ENCODE data around the gene FAM167B. TPM values are rescaled to one million over a fixed set of nuclear protein-coding genes. Genes with fewer than 3 reads are reported as not detected.

FAM167B gene
- total RNA-seq = 0.34 and 0.52 TPM in 2 replicates

GRCh38 chr1:32246888-32247273 lies at the start of gene FAM167B:
FAM167B (plus strand) TSS chr1:32247222; CDS start chr1:32247422, 200 bp downstream.
- intact Hi-C loops (cut with micrococcal nuclease) = no loop called here

- intact Hi-C loops (cut with micrococcal nuclease) = no loop called here
Measured at GRCh38 chr1:32197837-32198236, 49.2 kb upstream of the FAM167B start.

GRCh38 chr1:32198237-32199042 lies 48.6 kb upstream of the FAM167B start:
- intact Hi-C loops (cut with micrococcal nuclease) = no loop called here

GRCh38 chr1:32199043-32199716 lies 47.8 kb upstream of the FAM167B start:
- intact Hi-C loops (cut with micrococcal nuclease) = no loop called here

- intact Hi-C loops (cut with micrococcal nuclease) = loop anchor here (1.0 to 5.0 kb wide), 7 partner anchors 19 to 213 kb away; partner anchors contain the start of genes BSDC1, EIF3I, KPNA6 and LCK
Measured at GRCh38 chr1:32199717-32200072, 47.3 kb upstream of the FAM167B start.

GRCh38 chr1:32200226-32201010 lies 46.6 kb upstream of the FAM167B start, which contains the start of gene CCDC28B:
CCDC28B (plus strand) TSS chr1:32200595; CDS start chr1:32201936, 1,341 bp downstream.
- intact Hi-C loops (cut with micrococcal nuclease) = loop anchor here (1.0 to 5.0 kb wide), 8 partner anchors 20 to 212 kb away; partner anchors contain the start of genes BSDC1, EIF3I, KPNA6 and LCK

- intact Hi-C loops (cut with micrococcal nuclease) = loop anchor here (1.0 to 5.0 kb wide), 7 partner anchors 20 to 211 kb away; partner anchors contain the start of genes BSDC1, EIF3I, LCK and TMEM234
Measured at GRCh38 chr1:32201011-32201855, 45.8 kb upstream of the FAM167B start.

GRCh38 chr1:32204943-32205361 lies 42.1 kb upstream of the FAM167B start:
- intact Hi-C loops (cut with micrococcal nuclease) = loop anchor here (5.0 kb wide), 2 partner anchors 187 to 207 kb away; partner anchors contain the start of gene BSDC1

GRCh38 chr1:32205401-32206370 lies 41.3 kb upstream of the FAM167B start, which contains the start of gene IQCC:
IQCC (plus strand) TSS chr1:32205671; CDS start chr1:32205682, 11 bp downstream.
- intact Hi-C loops (cut with micrococcal nuclease) = no loop called here

- intact Hi-C loops (cut with micrococcal nuclease) = no loop called here
Measured at GRCh38 chr1:32208469-32208868, 38.6 kb upstream of the FAM167B start.

GRCh38 chr1:32208891-32209328 lies 38.1 kb upstream of the FAM167B start, which contains the start of gene DCDC2B:
DCDC2B (plus strand) TSS chr1:32209089; CDS start chr1:32209094, 5 bp downstream.
- intact Hi-C loops (cut with micrococcal nuclease) = no loop called here

GRCh38 chr1:32215629-32216480 lies 31.2 kb upstream of the FAM167B start:
- intact Hi-C loops (cut with micrococcal nuclease) = loop anchor here (1.0 kb wide), 2 partner anchors 156 to 198 kb away; no protein-coding TSS in a partner anchor

- intact Hi-C loops (cut with micrococcal nuclease) = no loop called here
Measured at GRCh38 chr1:32216566-32216965, 30.5 kb upstream of the FAM167B start.

- intact Hi-C loops (cut with micrococcal nuclease) = no loop called here
Measured at GRCh38 chr1:32219022-32219421, 28.0 kb upstream of the FAM167B start.

- intact Hi-C loops (cut with micrococcal nuclease) = no loop called here
Measured at GRCh38 chr1:32220746-32221580, 26.1 kb upstream of the FAM167B start.

- intact Hi-C loops (cut with micrococcal nuclease) = no loop called here
Measured at GRCh38 chr1:32221581-32221979, 25.4 kb upstream of the FAM167B start.

All from T-helper 2 cell treated with Interferon-gamma antibody and Interleukin-4, amounts not matched to agents 100 ng/mL and 5 ng/mL, for 36 hours (primary cell).